Uterus (tissue), 2 donors: ENCODE results near the gene ATP6V1B1.

Experiments
- POLR2A ChIP-seq, 2 donors: fragments of 450-650 bp; IDR thresholded peaks; one replicate each; pipeline ENCODE4 v1.6.1; 2016; ENCODE audit warnings: antibody characterized with exemption in 2 of 2, mild to moderate bottlenecking in 1 of 2, moderate library complexity in 1 of 2
- TF ChIP-seq, protein P1 (sequence below), 4 experiments: fragments of 200-600 bp in 2 of 4; fragments of 450-650 bp in 2 of 4; sonication (generic) in 2 of 4; IDR thresholded peaks; one replicate each; pipeline ENCODE4 v1.5.1; 2016 to 2019; ENCODE audit warnings: antibody characterized with exemption in 4 of 4, mild to moderate bottlenecking in 2 of 4, moderate library complexity in 1 of 4

DNA sequence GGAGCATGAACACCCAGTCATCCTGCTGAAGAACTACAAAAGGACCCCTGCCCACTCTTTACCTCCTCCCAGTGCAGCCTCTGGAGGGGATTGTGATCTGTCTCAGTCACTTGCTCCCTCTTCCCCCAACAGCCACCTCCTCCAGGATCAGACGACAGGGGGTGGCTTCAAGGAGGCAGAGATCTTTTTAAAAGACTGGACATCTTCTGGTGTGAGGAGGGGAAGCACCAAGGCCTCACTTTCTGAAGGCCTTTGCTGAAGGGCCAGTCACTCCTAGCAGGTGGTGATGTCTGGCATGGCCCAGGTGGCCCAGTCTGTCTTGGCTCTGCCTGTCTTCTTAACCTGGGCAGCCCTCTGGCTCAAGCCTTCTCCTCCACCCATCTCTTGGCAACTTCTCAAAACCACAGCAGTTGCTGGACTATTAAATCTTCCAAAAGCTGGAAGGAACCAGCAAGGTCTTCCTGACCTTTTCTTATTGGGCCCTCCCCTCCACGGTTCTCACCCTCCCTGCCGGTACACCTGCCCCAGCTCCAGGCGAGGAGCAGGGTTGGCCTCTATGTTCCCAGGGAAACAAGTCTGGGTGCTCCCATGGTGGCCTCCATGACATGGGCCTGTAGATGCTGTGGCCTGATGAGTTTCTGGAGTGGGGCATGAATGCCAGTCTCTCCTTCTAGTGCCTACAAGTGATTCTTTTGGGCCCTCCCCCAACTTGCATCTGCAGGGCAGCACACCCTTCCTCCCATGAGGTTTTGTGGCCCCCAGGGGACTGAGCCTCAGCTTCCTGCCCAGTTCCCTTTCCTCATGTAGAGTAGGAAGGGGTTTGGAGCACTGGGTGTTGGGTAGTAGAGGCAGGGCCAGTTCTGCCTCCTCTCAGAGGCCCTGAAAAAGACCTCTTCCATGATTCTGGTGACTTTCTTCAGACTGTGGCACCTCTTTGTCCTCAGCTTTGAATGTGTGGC is 5.0 kb upstream of the ATP6V1B1 start:
- TF ChIP-seq, protein P1, sequence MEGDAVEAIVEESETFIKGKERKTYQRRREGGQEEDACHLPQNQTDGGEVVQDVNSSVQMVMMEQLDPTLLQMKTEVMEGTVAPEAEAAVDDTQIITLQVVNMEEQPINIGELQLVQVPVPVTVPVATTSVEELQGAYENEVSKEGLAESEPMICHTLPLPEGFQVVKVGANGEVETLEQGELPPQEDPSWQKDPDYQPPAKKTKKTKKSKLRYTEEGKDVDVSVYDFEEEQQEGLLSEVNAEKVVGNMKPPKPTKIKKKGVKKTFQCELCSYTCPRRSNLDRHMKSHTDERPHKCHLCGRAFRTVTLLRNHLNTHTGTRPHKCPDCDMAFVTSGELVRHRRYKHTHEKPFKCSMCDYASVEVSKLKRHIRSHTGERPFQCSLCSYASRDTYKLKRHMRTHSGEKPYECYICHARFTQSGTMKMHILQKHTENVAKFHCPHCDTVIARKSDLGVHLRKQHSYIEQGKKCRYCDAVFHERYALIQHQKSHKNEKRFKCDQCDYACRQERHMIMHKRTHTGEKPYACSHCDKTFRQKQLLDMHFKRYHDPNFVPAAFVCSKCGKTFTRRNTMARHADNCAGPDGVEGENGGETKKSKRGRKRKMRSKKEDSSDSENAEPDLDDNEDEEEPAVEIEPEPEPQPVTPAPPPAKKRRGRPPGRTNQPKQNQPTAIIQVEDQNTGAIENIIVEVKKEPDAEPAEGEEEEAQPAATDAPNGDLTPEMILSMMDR (IDR thresholded peaks at IDR 0.05) = no peak
- TF ChIP-seq POLR2A (IDR thresholded peaks at IDR 0.05) = no peak
